Caco-2 (cell line): ENCODE data around the gene CRNN. TPM values are rescaled to one million over a fixed set of nuclear protein-coding genes. Genes with fewer than 3 reads are reported as not detected.

Experiments
- BruUV-seq: library from RNA; stranded (reverse); fragments of 400-500 nt; replicated peaks from 2 replicates; lab custom pipeline; 2021; lab: Mats Ljungman, UMichigan
- CTCF ChIA-PET: fragments of 300-600 bp; sonication (Branson Sonifier 250); formaldehyde crosslinking; loops from one replicate; lab custom pipeline; 2022; ENCODE audit warnings: antibody characterized with exemption; lab: Charles Lee
- POLR2A ChIA-PET: fragments of 300-600 bp; sonication (Branson Sonifier 250); formaldehyde crosslinking; loops from one replicate; lab custom pipeline; 2022; ENCODE audit warnings: antibody characterized with exemption; lab: Charles Lee
- DNase-seq, 2 experiments: peaks; one replicate each; pipeline versions ENCODE4 v3.0.0 to v3.0.0-alpha.2; 2020 to 2022
- H3K27me3 ChIP-seq: replicated peaks from 2 replicates; pipeline ENCODE4 v1.6.0; 2011; ENCODE audit warnings: low read length; ENCODE audit not compliant: control insufficient read depth, insufficient read depth
- H3K36me3 ChIP-seq: 2 replicates; pipeline ENCODE4 v1.5.1; 2011; ENCODE audit warnings: low read length; ENCODE audit not compliant: control insufficient read depth, insufficient read depth
- H3K4me1 ChIP-seq: fragments of 250-450 bp; sonication (Bioruptor Pico); 2 replicates; pipeline ENCODE4 v1.5.1; 2020; ENCODE audit warnings: mild to moderate bottlenecking
- H3K4me3 ChIP-seq: 2 replicates; pipeline ENCODE4 v1.5.1; 2011; ENCODE audit warnings: low read depth, mild to moderate bottlenecking, control low read depth, low read length
- H3K9me3 ChIP-seq: fragments of 250-450 bp; sonication (Bioruptor Pico); 2 replicates; pipeline ENCODE4 v1.5.1; 2020; ENCODE audit warnings: mild to moderate bottlenecking, moderate library complexity
- H3K27ac Mint-ChIP-seq: one replicate; pipeline ENCODE4 v1.8.0; 2022; ENCODE audit warnings: mixed read lengths; ENCODE audit not compliant: unreplicated experiment
- H3K27me3 Mint-ChIP-seq: one replicate; pipeline ENCODE4 v1.8.0; 2022; ENCODE audit warnings: mixed read lengths; ENCODE audit not compliant: insufficient read depth, unreplicated experiment
- H3K36me3 Mint-ChIP-seq: one replicate; pipeline ENCODE4 v1.8.0; 2022; ENCODE audit warnings: mild to moderate bottlenecking, mixed read lengths; ENCODE audit not compliant: insufficient read depth, unreplicated experiment
- H3K4me1 Mint-ChIP-seq: one replicate; pipeline ENCODE4 v1.8.0; 2022; ENCODE audit warnings: low read depth, mixed read lengths; ENCODE audit not compliant: unreplicated experiment
- H3K4me3 Mint-ChIP-seq: one replicate; pipeline ENCODE4 v1.8.0; 2022; ENCODE audit warnings: mild to moderate bottlenecking, moderate library complexity, mixed read lengths; ENCODE audit not compliant: unreplicated experiment
- H3K9me3 Mint-ChIP-seq: one replicate; pipeline ENCODE4 v1.8.0; 2022; ENCODE audit warnings: mixed read lengths; ENCODE audit not compliant: unreplicated experiment
- intact Hi-C: fragments of 100-400 bp; cut with micrococcal nuclease; formaldehyde crosslinking; loops from one replicate; pipeline ENCODE4 v1.10.0; 2022; ENCODE audit not compliant: unreplicated experiment
- total RNA-seq: library from RNA; stranded (reverse); gene quantifications from 2 replicates; pipeline ENCODE4 v1.2.3, GENCODE V29; 2022
- TF ChIP-seq, protein P1 (sequence below), 2 experiments: fragments of 200-600 bp in 1 of 2; IDR thresholded peaks; 1 replicate in 1 of 2; 2 replicates in 1 of 2; pipeline versions ENCODE4 v1.5.1 to v1.8.0; 2011 to 2022; ENCODE audit warnings: antibody characterized with exemption in 1 of 2, control low read depth in 1 of 2, inconsistent platforms in 1 of 2, low read depth in 1 of 2, low read length in 1 of 2, mild to moderate bottlenecking in 1 of 2, moderate library complexity in 1 of 2; ENCODE audit not compliant: insufficient read depth in 1 of 2, severe bottlenecking in 1 of 2, unreplicated experiment in 1 of 2

The CRNN gene
- total RNA-seq, 1 experiment from 2014 or later = not detected

DNA sequence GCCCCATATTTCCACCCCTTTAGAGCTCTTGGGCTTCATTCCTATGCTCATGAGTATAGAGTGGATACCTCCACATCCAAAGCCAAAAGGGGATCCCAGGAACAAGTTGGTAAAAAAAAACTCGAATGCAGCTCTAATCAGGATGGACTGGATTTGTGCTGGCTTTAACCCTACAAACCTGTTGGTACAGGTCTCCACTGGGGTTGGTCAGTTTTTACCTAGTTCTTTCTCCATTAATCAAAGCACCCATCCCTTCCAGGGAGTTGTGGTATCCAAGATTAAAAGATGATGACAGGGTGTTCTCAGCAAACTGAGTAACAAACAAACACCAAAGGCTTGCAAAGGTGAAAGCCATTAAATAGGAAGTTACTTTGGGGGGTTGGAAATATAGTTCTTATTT, 5.9 kb upstream of the CRNN start:
- H3K36me3 Mint-ChIP-seq = no peaks in the 10 kb centered on the region
- ChIA-PET CTCF (no interaction called here), POLR2A (no interaction called here)
- TF ChIP-seq, protein P1, sequence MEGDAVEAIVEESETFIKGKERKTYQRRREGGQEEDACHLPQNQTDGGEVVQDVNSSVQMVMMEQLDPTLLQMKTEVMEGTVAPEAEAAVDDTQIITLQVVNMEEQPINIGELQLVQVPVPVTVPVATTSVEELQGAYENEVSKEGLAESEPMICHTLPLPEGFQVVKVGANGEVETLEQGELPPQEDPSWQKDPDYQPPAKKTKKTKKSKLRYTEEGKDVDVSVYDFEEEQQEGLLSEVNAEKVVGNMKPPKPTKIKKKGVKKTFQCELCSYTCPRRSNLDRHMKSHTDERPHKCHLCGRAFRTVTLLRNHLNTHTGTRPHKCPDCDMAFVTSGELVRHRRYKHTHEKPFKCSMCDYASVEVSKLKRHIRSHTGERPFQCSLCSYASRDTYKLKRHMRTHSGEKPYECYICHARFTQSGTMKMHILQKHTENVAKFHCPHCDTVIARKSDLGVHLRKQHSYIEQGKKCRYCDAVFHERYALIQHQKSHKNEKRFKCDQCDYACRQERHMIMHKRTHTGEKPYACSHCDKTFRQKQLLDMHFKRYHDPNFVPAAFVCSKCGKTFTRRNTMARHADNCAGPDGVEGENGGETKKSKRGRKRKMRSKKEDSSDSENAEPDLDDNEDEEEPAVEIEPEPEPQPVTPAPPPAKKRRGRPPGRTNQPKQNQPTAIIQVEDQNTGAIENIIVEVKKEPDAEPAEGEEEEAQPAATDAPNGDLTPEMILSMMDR (IDR thresholded peaks at IDR 0.05; ENCODE audit: insufficient read depth in 1 of 2, low read depth in 1 of 2, low read length in 1 of 2, severe bottlenecking in 1 of 2, unreplicated experiment in 1 of 2) = no peak
- H3K27ac Mint-ChIP-seq = no peak overlapping the region
- BruUV-seq = no TSS peak
- no peak overlapping the region for H3K4me3 Mint-ChIP-seq
- DNase-seq = no peak
- Histone ChIP-seq H3K9me3 (0 out of 2 replicates have a peak, but pooled peaks cover 3% of the 10 kb centered on the region), H3K4me1 (no peaks in the 10 kb centered on the region), H3K4me3 (no peak overlapping the region), H3K36me3 (no peaks in the 10 kb centered on the region), H3K27me3 (peaks cover 1% of the 10 kb centered on the region; the same call in 1 of the 2 replicates)
- peaks cover 15% of the 10 kb centered on the region for H3K27me3 Mint-ChIP-seq
- H3K4me1 Mint-ChIP-seq = no peaks in the 10 kb centered on the region
- intact Hi-C loops = no loop called here
- peaks cover 12% of the 10 kb centered on the region for H3K9me3 Mint-ChIP-seq

DNA sequence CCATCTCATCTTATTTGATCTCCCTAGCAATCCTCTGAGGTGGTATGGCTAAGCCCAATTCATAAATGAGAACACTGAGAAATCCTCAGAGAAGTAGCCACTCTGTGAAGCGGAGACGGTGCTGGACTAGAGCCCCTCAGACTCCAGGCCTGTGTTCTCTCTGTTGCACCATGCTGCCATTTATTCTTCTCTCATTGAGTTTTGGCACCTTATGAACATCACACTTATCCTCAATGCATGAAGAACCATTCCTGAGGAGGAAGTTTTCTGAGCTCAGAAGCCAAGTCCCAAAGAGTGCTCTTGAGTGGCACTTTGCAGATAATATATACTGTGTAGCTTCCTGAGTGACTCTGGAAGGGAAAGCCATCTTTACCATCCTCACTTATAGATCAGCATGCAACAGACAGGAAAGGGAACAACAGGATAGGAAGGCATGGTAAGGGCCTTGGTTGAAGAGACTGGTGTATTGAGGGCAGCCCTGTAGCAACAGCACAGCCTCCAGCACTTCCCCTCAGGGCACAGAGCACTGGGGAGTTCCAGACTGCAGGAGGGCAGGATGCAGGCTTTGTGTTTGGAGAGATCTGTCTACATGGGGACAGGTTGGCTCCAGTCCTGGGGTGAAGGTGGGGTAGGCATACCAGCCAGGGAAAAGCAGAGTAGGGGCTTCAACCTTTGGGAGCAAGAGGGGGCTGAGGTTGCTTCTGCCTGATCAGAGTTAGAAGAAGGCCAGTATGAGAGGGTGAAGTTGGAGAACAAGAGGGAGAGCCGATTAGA, 1.6 kb upstream of the CRNN start:
- H3K27ac Mint-ChIP-seq = no peak overlapping the region
- no TSS peak for BruUV-seq
- no peaks in the 10 kb centered on the region for H3K36me3 Mint-ChIP-seq

DNA sequence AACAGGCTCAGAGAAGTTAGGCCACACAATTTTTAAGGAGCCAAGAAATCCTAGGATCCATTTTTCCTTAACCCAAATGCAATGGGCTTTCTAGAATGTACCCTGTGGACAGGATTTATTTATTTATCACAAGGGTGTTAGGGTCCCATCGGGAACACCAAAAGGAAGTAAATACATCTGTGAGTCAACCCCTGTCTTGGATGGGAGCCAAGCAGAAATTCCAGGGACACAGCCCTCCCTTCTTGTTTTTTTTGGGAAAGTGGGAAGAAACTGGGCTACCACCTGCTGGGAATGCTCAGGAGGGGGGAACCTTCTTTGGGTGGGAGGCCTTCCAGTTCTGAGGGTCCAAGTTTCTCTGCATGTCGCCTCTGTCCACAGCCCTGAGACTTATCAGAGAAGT, 1.3 kb downstream of the CRNN start:
- no peaks in the 10 kb centered on the region for H3K4me1 ChIP-seq
- TF ChIP-seq, protein P1 (IDR thresholded peaks at IDR 0.05; ENCODE audit: insufficient read depth in 1 of 2, low read depth in 1 of 2, low read length in 1 of 2, severe bottlenecking in 1 of 2, unreplicated experiment in 1 of 2) = no peak
- H3K4me1 Mint-ChIP-seq = no peaks in the 10 kb centered on the region
- no peaks in the 10 kb centered on the region for H3K9me3 ChIP-seq
- POLR2A ChIA-PET = no interaction called here
- DNase-seq = no peak
- H3K36me3 ChIP-seq = no peaks in the 10 kb centered on the region
- H3K4me3 ChIP-seq = no peak overlapping the region
- H3K9me3 Mint-ChIP-seq = no peaks in the 10 kb centered on the region
- peaks cover 1% of the 10 kb centered on the region; the same call in 1 of the 2 replicates for H3K27me3 ChIP-seq
- no TSS peak for BruUV-seq
- H3K36me3 Mint-ChIP-seq = no peaks in the 10 kb centered on the region
- peaks cover 31% of the 10 kb centered on the region for H3K27me3 Mint-ChIP-seq
- intact Hi-C loops = no loop called here
- no peak overlapping the region for H3K27ac Mint-ChIP-seq
- CTCF ChIA-PET = no interaction called here
- H3K4me3 Mint-ChIP-seq = no peak overlapping the region

More for the DNA sequence above, 1.6 kb upstream of the CRNN start:
- Mint-ChIP-seq H3K4me3 (no peak overlapping the region), H3K9me3 (no peaks in the 10 kb centered on the region), H3K4me1 (no peaks in the 10 kb centered on the region), H3K27me3 (peaks cover 19% of the 10 kb centered on the region)
- H3K27me3 ChIP-seq = peaks cover 1% of the 10 kb centered on the region; the same call in 1 of the 2 replicates
- H3K4me3 ChIP-seq = no peak overlapping the region
- no peaks in the 10 kb centered on the region for H3K4me1 ChIP-seq
- ChIA-PET POLR2A (no interaction called here), CTCF (interaction anchor here (0.8 kb wide), 1 partner anchor 25 kb away, joined by 3 read pairs; no protein-coding TSS in a partner anchor)
- H3K9me3 ChIP-seq = no peaks in the 10 kb centered on the region
- no peak for DNase-seq
- intact Hi-C loops = no loop called here
- TF ChIP-seq, protein P1 (IDR thresholded peaks at IDR 0.05; ENCODE audit: insufficient read depth in 1 of 2, low read depth in 1 of 2, low read length in 1 of 2, severe bottlenecking in 1 of 2, unreplicated experiment in 1 of 2) = no peak
- no peaks in the 10 kb centered on the region for H3K36me3 ChIP-seq
